GM18508 (cell line): ENCODE results near the gene CDC37L1.

Source experiments
- ATAC-seq: cut with Tn5 transposase; IDR thresholded peaks from one replicate; pipeline ENCODE4 v1.9.1; 2021; ENCODE audit warnings: moderate number of reproducible peaks; ENCODE audit not compliant: insufficient read depth, unreplicated experiment

Gene CDC37L1

DNA sequence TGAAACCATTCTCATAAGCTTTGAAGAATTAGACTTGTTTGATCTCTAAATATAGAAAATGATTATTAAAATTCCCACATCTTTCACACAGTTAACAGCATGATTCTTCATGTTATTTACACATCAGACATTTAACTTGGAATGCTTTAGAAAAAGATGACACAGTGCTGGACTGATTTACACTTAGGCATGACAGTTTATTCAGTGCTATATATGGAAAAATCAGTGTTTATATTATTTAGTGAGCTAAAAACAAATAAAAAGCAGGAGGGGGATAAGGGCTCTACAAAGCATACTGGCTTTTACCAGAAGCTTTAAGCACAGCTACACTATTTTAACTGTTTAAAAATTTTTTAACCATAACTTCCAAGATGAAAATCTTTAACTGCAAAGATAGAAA is 30.0 kb downstream of the CDC37L1 start:
- no peak for ATAC-seq

DNA sequence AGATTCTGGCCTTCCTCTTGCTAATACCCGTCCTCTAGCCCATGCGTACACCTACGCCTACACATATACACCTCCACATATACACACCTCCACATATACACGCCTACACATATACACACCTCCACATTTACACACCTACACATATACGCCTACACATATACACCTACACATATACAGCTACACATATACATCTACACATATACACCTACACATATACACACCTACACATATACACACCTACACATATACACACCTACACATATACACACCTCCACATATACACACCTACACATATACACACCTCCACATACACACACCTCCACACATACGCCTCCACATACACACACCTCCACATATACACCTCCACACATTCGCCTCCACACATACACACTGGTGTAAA is 34.5 kb downstream of the CDC37L1 start:
- no peak for ATAC-seq

DNA sequence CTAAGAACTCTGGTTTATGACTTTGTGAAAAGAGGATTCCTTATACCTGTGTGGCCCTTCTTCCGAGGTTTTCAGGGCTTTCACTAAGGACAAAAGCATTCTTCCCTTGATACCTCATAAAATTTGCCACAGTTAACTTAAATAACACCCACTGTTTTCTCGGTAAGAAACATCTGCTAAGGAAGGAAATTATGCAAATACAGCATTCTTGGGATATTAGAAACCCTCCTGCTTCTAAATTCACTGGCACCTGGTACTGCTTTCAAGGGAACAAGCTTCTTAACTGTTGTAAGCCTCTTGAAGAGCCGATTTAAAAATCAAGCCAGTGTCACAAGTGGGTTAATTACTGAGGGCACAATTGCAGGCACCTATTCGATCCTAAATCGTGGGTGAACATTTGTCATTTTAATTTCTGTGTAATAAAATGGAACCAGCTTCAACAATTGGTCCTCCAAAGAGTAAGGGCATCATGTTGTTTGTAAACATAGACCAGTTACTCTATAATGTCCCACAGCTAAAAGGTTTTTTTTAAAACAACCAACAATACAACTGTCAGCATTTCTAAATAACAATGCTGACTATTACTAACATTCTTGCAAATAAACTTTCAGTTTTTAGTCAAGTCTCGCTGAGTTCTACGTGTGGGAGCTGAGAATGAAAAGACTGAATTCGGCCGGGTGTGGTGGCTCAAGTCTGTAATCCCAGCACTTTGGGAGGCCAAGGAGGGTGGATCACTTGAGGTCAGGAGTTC is 35.1 kb downstream of the CDC37L1 start:
- ATAC-seq = no peak

DNA sequence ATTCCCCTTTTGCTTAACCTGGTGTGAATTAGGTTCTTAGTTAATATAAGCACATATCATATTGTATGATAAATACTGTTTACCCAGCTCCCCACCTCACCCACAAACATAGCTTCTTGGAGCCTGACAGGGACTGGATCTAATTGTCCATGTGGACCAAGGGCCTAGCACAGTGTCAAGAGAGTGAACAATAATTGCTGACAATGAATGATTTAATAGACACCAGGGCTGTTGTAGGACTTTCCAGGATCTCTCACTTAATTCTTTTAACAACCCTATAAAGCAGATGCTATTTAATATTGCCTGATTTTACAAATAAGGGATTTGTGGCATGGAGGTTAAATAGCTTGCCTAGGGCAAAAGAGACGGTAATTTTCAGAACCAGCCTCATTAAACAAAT is 36.8 kb downstream of the CDC37L1 start:
- no peak for ATAC-seq

DNA sequence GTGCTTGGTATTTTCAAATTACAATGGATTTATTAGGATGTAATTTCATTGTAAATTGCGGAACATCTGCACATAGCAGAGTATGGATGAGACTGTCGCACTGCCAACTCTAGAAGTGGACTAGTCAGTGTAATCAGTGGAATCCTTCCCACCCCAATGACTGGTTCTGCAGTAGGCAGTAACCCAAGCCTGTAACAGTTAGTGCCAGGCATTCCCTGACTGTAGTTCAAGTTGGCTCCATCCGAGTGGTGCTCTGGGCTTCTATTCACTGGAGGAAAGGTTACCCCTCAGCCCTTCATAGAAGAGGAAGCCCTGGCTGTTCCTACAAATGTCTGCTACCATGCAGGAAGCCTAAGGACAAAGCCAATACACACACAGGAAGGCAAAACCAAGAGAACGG is 38.4 kb downstream of the CDC37L1 start:
- no peak for ATAC-seq

DNA sequence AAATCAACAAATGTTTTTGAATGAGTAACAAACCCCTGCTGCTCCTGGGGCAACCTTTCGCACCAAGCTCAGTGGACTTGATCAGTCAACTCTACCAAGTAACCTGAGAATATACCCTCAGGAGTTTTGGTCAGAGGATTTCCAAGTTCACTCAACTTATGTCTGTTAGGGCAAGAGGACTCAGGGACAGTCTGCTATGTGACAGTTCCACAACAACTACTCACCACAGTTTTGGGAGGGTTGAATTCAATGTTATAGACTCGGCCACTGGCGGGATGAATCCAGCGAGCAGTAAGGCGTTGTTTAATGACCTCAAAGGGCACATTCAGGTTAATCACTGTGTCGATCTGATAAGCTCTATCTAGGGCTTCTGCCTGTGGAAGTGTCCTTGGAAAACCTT is 39.5 kb downstream of the CDC37L1 start:
- ATAC-seq = no peak

DNA sequence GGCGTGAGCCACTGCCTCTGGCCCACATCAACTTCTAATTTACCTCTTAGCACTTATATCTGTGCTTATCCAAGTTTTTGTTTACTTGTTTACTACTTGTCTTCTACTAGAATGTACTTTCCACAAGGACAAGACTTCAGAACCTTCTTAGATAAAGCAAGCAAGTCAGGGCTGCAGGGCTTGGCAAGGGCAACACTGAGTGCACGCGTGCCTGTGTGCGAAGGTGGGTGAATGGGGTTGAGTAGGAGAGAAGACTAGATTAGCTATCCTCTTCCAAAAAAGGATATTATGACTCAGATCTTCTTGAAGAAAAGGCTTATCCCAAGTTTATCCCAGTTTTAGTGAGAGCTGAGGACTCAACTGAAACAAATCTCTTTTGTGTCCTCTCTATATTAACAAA is 42.4 kb downstream of the CDC37L1 start:
- ATAC-seq = no peak

DNA sequence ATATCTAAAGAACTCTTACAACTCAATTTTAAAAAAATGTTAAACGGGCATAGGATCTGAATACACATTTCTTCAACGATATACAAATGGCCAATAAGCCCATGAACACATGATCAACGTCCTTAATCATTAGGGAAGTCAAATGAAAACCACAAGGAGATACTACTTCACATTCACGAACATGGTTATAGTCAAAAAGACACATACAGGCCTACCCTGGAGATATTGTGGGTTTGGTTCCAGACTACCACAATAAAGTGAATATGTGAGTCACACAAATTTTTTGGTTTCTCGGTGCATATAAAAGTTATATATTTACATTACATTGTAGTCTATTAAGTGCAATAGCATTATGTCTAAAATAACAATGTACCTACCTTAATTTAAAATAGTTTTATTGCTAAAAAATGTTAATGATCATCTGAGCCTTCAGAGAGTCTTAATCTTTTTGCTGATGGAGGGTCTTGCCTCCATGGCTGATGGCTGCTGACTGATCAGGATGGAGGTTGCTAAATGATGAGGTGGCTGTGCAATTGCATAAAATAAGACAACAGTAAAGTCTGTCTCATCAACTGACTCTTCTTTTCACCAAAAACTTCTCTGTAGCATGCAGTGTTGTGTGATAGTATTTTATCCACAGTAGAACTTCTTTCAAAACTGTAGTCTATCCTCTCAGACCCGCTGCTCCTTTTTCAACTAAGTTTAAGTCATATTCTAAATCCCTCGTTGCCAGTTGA is 46.5 kb downstream of the CDC37L1 start:
- no peak for ATAC-seq

DNA sequence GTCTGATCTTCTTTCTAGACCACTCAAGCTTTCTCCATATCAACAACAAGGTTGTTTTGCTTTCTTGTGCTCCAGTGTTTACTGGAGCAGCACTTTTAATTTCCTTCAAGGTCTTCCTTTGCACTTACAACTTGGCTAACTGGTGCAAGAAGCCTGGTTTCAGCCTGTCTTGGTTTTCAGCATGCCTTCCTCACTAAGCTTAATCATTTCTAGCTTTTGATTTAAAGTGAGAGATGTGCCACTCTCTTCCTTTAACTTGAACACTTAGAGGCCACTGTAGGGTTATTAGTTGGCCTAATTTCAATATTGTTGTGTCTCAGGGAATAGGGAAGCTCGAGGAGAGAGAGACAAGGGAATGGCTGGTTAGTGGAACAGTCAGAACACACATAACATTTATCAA is 48.2 kb downstream of the CDC37L1 start:
- no peak for ATAC-seq

DNA sequence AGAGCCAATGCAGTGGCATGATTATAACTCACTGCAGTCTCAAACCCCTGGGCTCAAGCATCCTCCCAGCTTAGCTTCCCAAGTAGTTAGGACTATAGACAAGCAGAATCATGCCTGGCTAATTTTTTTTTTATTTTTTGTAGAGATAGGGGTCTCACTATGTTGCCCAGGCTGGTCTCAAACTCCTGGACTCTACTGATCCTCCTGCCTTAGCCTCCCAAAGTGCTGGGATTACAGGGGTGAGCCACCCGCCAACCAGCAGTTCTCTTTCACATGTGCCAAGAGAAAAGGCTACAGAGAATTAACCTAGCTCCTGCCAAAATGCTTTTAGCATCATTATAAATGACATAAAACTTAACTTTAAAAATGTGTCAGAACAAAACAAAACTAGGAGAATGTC is 53.5 kb downstream of the CDC37L1 start:
- no peak for ATAC-seq

DNA sequence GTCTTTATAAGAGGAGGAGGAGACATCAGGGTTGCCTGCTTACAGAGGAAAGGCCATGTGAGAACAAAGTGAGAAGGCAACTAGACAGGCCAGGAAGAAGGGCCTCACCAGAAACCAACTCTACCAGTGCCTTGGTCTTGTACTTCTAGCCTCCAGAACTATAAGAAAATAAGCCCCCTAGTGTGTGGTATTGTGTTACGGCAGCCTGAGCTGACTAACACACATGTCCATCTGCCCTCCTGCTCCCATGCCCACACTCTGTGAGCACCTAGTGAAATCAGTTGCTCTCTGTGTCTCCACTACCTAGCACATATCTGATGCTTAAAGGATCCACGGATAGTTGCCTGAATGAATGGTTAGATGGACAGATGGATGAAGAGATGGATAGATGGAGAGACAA is 54.8 kb downstream of the CDC37L1 start:
- no peak for ATAC-seq

DNA sequence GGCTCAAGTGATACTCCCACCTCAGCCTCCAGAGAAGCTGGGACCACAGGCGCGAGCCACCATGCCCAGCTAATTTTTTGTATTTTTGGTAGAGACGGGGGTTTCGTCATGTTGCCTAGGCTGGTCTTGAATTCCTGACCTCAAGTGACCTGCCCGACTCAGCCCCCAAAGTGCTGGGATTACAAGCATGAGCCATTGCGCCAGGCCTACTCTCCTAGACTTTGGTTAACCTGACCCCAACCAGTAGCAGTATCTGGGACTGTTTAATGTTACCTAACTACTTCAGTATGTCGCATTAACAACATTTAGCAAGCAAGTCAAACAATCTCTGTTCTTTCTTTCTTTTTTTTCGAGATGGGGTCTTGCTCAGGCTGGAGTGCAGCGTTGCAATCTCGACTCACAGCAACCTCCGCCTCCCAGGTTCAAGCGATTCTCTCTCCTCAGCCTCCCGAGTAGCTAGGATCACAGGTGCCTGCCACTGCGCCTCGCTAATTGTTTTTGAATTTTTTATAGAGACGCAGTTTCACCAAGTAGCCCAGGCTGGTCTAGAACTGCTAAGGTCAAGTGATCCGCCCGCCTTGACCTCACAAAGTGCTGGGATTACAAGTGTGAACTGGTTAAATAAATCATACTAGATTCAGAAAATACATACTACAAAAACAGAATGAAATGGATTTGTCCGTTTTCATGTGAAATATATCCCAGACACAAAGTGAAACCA is 59.7 kb downstream of the CDC37L1 start:
- no peak for ATAC-seq

DNA sequence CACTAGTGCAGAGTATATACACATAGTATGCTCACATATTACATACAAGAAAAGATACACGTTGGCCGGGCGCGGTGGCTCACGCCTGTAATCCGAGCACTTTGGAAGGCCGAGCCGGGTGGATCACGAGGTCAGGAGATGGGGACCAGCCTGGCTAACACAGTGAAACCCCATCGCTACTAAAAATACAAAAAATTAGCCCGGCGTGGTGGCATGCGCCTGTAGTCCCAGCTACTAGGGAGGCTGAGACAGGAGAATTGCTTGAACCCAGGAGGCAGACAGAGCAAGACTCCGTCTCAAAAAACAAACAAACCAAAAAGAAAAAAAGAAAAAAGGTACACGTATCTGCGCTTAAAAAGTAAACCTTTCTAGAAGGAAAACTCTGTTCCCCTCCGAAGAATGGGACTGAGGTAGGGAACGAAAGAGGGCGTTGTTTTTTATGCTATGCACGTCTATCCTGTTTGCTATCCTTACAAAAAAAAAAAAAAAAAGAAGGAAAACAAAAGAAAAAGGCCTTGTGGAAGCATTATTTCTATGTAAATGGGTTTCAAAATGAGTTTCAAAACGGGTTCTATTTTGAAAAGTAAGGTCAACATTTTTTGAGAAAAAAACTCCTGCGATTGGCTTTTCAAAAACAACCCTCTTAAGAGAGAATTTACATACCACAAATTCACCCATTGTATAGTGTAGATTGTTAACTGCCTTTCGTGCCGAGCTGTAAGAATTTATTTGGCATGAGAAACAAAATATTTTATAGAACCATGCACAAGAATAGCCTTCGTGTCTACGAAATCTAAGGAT is 60.4 kb downstream of the CDC37L1 start:
- no peak for ATAC-seq

DNA sequence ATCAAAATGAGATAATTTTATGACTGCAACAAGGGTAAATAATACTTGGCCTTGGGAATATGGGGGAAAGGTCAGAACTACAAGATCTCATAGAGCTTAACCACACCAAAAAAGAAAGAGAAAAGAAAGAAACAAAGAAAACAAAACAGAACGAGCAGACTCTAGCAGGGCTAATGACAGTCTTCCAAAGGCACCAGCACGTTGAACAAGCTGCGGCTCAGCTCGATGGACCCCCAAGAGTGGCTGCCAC is 60.9 kb downstream of the CDC37L1 start:
- ATAC-seq = no peak

DNA sequence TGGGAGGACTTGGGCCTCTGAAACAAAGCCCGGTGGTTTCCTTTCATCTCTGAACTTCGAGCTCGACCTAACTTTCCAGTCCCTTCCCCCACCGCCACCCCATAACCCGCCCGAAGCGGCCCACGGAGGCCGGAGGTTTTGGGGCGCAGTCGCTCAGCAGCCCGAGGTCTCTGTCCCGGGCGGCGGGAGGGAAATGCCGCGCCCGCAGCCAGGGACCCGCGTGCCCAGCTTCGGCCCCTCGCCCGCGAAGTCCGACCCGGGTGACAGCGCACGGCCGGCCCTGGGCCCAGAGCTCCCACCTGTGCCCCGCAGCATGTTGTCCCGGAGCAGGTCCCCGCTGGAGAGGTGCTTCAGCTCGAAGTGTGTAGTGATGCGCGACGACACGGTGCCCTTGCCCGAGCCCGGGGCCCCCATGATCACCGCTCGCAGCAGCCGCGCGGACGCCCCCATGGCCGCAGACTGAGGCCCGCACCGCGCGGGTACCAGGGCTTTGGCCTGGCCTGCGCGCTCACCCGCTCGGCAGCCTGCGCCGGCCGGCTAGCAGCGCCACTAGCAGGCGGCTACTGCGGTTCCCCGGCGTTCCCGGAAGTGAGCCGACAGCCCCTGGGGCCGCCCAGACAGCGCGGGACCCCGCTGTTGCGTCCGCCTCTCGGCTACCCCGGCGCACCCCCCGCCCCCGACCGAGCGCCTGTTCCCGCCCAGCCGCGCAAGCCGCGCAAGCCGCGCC is 61.4 kb downstream of the CDC37L1 start, which contains the start of gene AK3:
AK3 (minus strand) TSS at position 565 of the 727 bp plus-strand sequence; CDS start at position 450, 115 bp downstream.
- ATAC-seq = peak; percentile 62

DNA sequence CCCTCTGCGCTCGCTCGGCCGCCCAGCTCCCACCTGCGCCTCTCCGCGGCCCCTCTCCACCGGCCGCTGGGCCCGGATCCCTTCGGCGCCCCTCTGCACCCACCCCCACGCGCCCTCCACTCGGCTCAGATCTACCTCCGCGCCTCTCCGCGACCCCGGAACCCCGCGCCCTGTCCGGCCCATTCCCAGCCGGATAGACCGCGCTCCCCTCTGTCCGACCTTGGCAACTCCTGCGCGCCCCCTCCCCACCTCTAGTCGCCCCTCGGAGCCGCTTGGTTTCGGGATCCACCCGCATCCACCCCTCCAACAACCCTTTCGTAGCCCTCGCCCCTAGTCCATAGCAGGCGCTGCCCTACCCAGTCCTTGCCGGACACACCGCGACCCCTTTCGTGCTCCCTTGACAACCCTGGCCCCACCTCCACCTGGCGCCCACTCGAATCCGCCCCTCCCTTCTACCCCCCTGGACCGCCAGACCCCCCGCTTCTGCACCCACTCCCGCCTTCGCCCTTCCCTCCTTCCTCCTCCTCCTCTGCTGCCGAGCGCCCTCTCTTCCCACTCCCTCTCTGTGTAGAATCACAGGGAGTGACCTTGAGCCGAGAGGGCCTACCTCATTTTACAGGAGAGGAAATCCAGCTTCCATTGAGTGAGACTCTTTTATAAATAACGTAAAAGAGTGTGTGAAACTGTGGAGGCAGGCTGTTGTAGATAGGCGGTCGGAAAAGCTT is 62.2 kb downstream of the CDC37L1 start:
- no peak for ATAC-seq

DNA sequence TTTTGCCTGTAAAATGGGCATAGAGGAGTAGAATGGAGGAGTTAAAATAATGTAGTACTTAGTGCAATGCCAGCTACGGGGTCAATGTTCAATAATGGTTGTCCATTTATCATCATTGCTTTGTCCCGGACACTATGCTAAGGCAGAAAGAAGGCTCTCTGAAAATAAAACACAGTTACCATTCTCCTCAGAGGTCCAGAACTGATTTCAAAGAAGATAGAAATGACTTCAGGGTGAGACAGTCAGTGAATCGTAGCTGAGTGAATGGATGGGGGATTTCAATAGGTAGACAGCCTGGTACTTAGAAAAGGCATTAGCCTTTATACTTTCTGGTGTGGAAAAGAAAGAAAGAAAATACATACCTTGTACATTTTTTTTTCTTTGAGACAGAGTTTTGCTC is 62.9 kb downstream of the CDC37L1 start:
- ATAC-seq = no peak

DNA sequence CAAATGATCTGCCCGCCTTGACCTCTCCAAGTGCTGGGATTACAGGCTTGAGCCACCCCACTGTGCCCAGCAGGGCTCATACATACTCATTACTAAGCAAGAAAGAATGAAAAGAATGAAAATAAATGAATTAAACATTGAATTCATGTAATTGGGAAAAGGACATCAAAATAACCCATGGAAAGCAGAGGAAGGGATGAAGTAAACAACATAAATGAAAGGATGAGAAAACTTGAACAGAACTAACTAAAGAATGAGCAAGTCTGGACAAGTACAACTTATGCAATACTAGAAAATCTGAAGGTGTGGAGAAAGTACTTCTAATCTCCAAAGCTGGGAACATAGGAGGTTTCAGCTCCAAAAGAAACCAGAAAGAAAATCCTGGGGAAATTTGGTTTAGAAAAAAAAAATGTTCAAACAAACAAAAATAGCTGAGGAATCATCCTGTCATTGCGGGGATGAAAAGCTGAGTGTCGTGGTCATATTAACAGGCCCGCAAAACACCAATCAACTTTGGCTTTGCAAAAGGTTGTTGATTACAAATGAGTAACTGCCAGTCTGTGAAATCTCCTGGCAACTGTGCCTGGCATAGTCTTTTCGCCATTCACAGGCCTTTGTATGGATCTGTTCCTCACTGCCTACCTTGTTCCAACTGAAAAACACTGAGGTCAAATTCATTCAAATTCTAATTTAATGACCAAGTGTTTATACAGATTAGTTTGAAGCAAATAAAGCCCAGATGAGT is 63.9 kb downstream of the CDC37L1 start:
- ATAC-seq = no peak
